HCT116 (cell line): Measurements from ENCODE around the gene GRAMD4. TPM values are rescaled to one million over a fixed set of nuclear protein-coding genes. Genes with fewer than 3 reads are reported as not detected.

Source experiments
- ATAC-seq: fragments of 200-7000 bp; cut with Tn5 transposase; 2 replicates; pipeline ENCODE4 v1.9.1; 2020; ENCODE audit warnings: mild to moderate bottlenecking, moderate library complexity
- BruUV-seq: library from RNA; stranded (reverse); fragments of 400-500 nt; replicated peaks from 2 replicates; lab custom pipeline; 2021; lab: Mats Ljungman, UMichigan
- CTCF ChIA-PET: fragments of 300-600 bp; sonication (Branson Sonifier 250); formaldehyde crosslinking; loops from one replicate; lab custom pipeline; 2021; ENCODE audit warnings: antibody characterized with exemption; lab: Charles Lee
- POLR2A ChIA-PET: fragments of 300-600, 350-600 bp; sonication (Branson Sonifier 250); formaldehyde crosslinking; loops from one replicate; lab custom pipeline; 2021; ENCODE audit warnings: antibody characterized with exemption; lab: Charles Lee
- RAD21 ChIA-PET, 2 experiments: fragments of 300-600 bp; sonication (Branson Sonifier 250); formaldehyde crosslinking; loops; one replicate each; lab custom pipeline; 2023; ENCODE audit warnings: low total read pairs in 2 of 2; ENCODE audit not compliant: uncharacterized antibody in 2 of 2, unreplicated experiment in 2 of 2, low non-redundant PET in 1 of 2; lab: Charles Lee
- DNase-seq: peaks from one replicate; pipeline ENCODE4 v3.0.0-alpha.2; 2010; ENCODE audit warnings: low read depth, low spot score
- H2AFZ ChIP-seq: fragments of 200-600 bp; shearing (Covaris generic), sonication (generic); 2 replicates; pipeline ENCODE4 v1.6.1; 2017; ENCODE audit warnings: low read depth, mixed run types, mixed read lengths, antibody characterized with exemption, low read length; ENCODE audit not compliant: poor library complexity, severe bottlenecking
- H3K27ac ChIP-seq: 2 replicates; pipeline ENCODE4 v1.5.1; 2012; ENCODE audit warnings: low read depth, low read length
- H3K27me3 ChIP-seq: fragments of 200-600 bp; sonication (generic); 2 replicates; pipeline ENCODE4 v1.6.1; 2016; ENCODE audit warnings: mixed run types, low read length, mixed read lengths; ENCODE audit not compliant: insufficient read depth
- H3K36me3 ChIP-seq, 2 experiments: fragments of 200-500 bp in 1 of 2; fragments of 200-600 bp in 1 of 2; sonication (Bioruptor generic) in 1 of 2; sonication (generic) in 1 of 2; 2 replicates each; pipeline versions ENCODE4 v1.5.1 to v1.6.1; 2014 to 2016; ENCODE audit warnings: low read length in 2 of 2, inconsistent platforms in 1 of 2, mixed read lengths in 1 of 2, mixed run types in 1 of 2; ENCODE audit not compliant: insufficient read depth in 2 of 2, control insufficient read depth in 1 of 2
- H3K4me1 ChIP-seq, 2 experiments: fragments of 200-600 bp in 1 of 2; sonication (generic) in 1 of 2; 2 replicates each; pipeline versions ENCODE4 v1.5.1 to v1.6.1; 2012 to 2017; ENCODE audit warnings: low read length in 2 of 2, inconsistent platforms in 1 of 2, mild to moderate bottlenecking in 1 of 2, mixed read lengths in 1 of 2, mixed run types in 1 of 2, moderate library complexity in 1 of 2; ENCODE audit not compliant: insufficient read depth in 2 of 2, control insufficient read depth in 1 of 2
- H3K4me2 ChIP-seq: fragments of 200-600 bp; sonication (generic); 2 replicates; pipeline ENCODE4 v1.6.1; 2017; ENCODE audit warnings: mixed run types, low read length, mixed read lengths
- H3K4me3 ChIP-seq, 2 experiments: fragments of 200-600 bp in 1 of 2; sonication (generic) in 1 of 2; replicated peaks in 1 of 2; 2 replicates each; pipeline ENCODE4 v1.5.1; 2011 to 2016; ENCODE audit warnings: low read length in 2 of 2, control low read depth in 1 of 2, low read depth in 1 of 2, mild to moderate bottlenecking in 1 of 2, mixed read lengths in 1 of 2, mixed run types in 1 of 2
- H3K79me2 ChIP-seq: fragments of 200-600 bp; sonication (generic); 2 replicates; pipeline ENCODE4 v1.6.1; 2017; ENCODE audit warnings: mild to moderate bottlenecking, mixed run types, low read length, moderate library complexity, mixed read lengths; ENCODE audit not compliant: insufficient read depth
- H3K9ac ChIP-seq: fragments of 200-600 bp; sonication (generic); 2 replicates; pipeline ENCODE4 v1.6.1; 2016; ENCODE audit warnings: low read length, mixed read lengths
- H3K9me2 ChIP-seq: fragments of 200-600 bp; sonication (generic), shearing (Covaris generic); 2 replicates; pipeline ENCODE4 v1.6.1; 2017; ENCODE audit warnings: mixed run types, mild to moderate bottlenecking, moderate library complexity; ENCODE audit not compliant: insufficient read depth
- H3K9me3 ChIP-seq, 2 experiments: fragments of 200-500 bp in 1 of 2; fragments of 200-600 bp in 1 of 2; sonication (Bioruptor generic) in 1 of 2; sonication (generic) in 1 of 2; 2 replicates each; pipeline ENCODE4 v1.6.1; 2014 to 2017; ENCODE audit warnings: low read length in 2 of 2, mixed read lengths in 2 of 2, inconsistent platforms in 1 of 2, low read depth in 1 of 2, mild to moderate bottlenecking in 1 of 2, mixed run types in 1 of 2, moderate library complexity in 1 of 2; ENCODE audit not compliant: control insufficient read depth in 1 of 2, insufficient read depth in 1 of 2
- H4K20me1 ChIP-seq: fragments of 200-600 bp; sonication (generic), shearing (Covaris generic); 2 replicates; pipeline ENCODE4 v1.6.1; 2017; ENCODE audit warnings: mixed run types, mild to moderate bottlenecking, moderate library complexity; ENCODE audit not compliant: insufficient read depth
- ATF3 ChIP-seq: IDR thresholded peaks from 2 replicates; pipeline ENCODE4 v1.6.1; 2012
- CBX3 ChIP-seq: IDR thresholded peaks from 2 replicates; pipeline ENCODE4 v1.6.1; 2012; ENCODE audit warnings: low read depth
- CEBPB ChIP-seq: IDR thresholded peaks from 2 replicates; pipeline ENCODE4 v1.6.1; 2012; ENCODE audit warnings: low read depth
- EGR1 ChIP-seq: IDR thresholded peaks from 2 replicates; pipeline ENCODE4 v1.6.1; 2012; ENCODE audit warnings: low read depth
- EZH2 ChIP-seq: fragments of 200-600 bp; sonication (generic); IDR thresholded peaks from 2 replicates; pipeline ENCODE4 v1.6.1; 2017; ENCODE audit warnings: antibody characterized with exemption, mixed run types
- EZH2phosphoT487 ChIP-seq: fragments of 200-600 bp; IDR thresholded peaks from 2 replicates; pipeline ENCODE4 v1.6.1; 2018; ENCODE audit warnings: antibody characterized with exemption, borderline replicate concordance
- FOSL1 ChIP-seq: IDR thresholded peaks from 2 replicates; pipeline ENCODE4 v1.6.1; 2012; ENCODE audit warnings: low read depth
- JUND ChIP-seq: IDR thresholded peaks from 2 replicates; pipeline ENCODE4 v1.6.1; 2012
- MAX ChIP-seq: IDR thresholded peaks from 2 replicates; pipeline ENCODE4 v1.6.1; 2012
- POLR2A ChIP-seq: IDR thresholded peaks from 2 replicates; pipeline ENCODE4 v1.7.0; 2011; ENCODE audit warnings: borderline replicate concordance; ENCODE audit not compliant: insufficient read depth, insufficient read length; ENCODE audit errors: extremely low read depth
- REST ChIP-seq: IDR thresholded peaks from 2 replicates; pipeline ENCODE4 v1.6.1; 2012; ENCODE audit warnings: low read depth
- SIN3A ChIP-seq: IDR thresholded peaks from 2 replicates; pipeline ENCODE4 v1.6.1; 2012; ENCODE audit warnings: low read depth
- SRF ChIP-seq: IDR thresholded peaks from 2 replicates; pipeline ENCODE4 v1.6.1; 2012; ENCODE audit warnings: low read depth
- TCF7L2 ChIP-seq: IDR thresholded peaks from 2 replicates; pipeline ENCODE4 v1.7.0; 2011; ENCODE audit warnings: borderline replicate concordance, inconsistent platforms; ENCODE audit not compliant: insufficient read depth, insufficient read length; ENCODE audit errors: extremely low read depth
- YY1 ChIP-seq: IDR thresholded peaks from 2 replicates; pipeline ENCODE4 v1.6.1; 2011; ENCODE audit warnings: low read length, low read depth, moderate library complexity, mild to moderate bottlenecking; ENCODE audit not compliant: insufficient replicate concordance; ENCODE audit errors: extremely low read depth
- ZFX ChIP-seq: fragments of 450-650 bp; IDR thresholded peaks from 2 replicates; pipeline ENCODE4 v1.6.1; 2017
- intact Hi-C: fragments of 100-400 bp; cut with micrococcal nuclease; formaldehyde crosslinking; loops from 2 replicates; pipeline ENCODE4 v1.10.0; 2022
- total RNA-seq: library from RNA; stranded (reverse); gene quantifications from one replicate; pipeline ENCODE4 v1.2.1, GENCODE V29; 2021; ENCODE audit not compliant: unreplicated experiment

GRAMD4 gene
- total RNA-seq, 1 experiment from 2014 or later, result 25.8 TPM

- RAD21 ChIA-PET, result no interaction called here
- intact Hi-C loops, result no loop called here
- Histone ChIP-seq H3K9me3 (no peaks in the 10 kb centered on the region), H3K36me3 (no peaks in the 10 kb centered on the region), H3K4me2 (no peak overlapping the region), H3K27ac (no peak overlapping the region), H3K4me1 (no peaks in the 10 kb centered on the region), H2AFZ (no peak overlapping the region), H3K9me2 (no peaks in the 10 kb centered on the region), H3K4me3 (no peak overlapping the region), H3K79me2 (no peaks in the 10 kb centered on the region)
- POLR2A ChIA-PET, result no interaction called here
- no TSS peak for BruUV-seq
- TF ChIP-seq ATF3 (no peak), SIN3A (no peak), EZH2phosphoT487 (no peak), FOSL1 (no peak), CBX3 (no peak)
- TF ChIP-seq, all 23 proteins: peak for 0
- Histone ChIP-seq H4K20me1 (no peaks in the 10 kb centered on the region), H3K9ac (no peak overlapping the region), H3K27me3 (no peaks in the 10 kb centered on the region)
- CTCF ChIA-PET, result no interaction called here
- no peak for ATAC-seq
- no peak for DNase-seq
Measured at GRCh38 chr22:46678003-46678657, 57.9 kb downstream of the GRAMD4 start.

GRCh38 chr22:46678785-46679700, 58.9 kb downstream of the GRAMD4 start:
- Histone ChIP-seq H3K36me3 (no peaks in the 10 kb centered on the region), H3K9me2 (no peaks in the 10 kb centered on the region), H2AFZ (no peak overlapping the region), H3K79me2 (no peaks in the 10 kb centered on the region), H3K9ac (no peak overlapping the region), H3K4me2 (no peak overlapping the region), H3K4me3 (no peak overlapping the region), H3K27ac (no peak overlapping the region), H3K27me3 (no peaks in the 10 kb centered on the region), H3K4me1 (no peaks in the 10 kb centered on the region), H3K9me3 (no peaks in the 10 kb centered on the region), H4K20me1 (no peaks in the 10 kb centered on the region)
- POLR2A ChIA-PET, result no interaction called here
- CTCF ChIA-PET, result no interaction called here
- RAD21 ChIA-PET, result no interaction called here
- BruUV-seq, result no TSS peak
- ATAC-seq (no peak), DNase-seq (no peak)
- intact Hi-C loops, result no loop called here
- TF ChIP-seq CEBPB, result no peak
- TF ChIP-seq ZFX, result no peak
- no peak for TF ChIP-seq SIN3A
- TF ChIP-seq TCF7L2, result no peak
- no peak for TF ChIP-seq ATF3
- TF ChIP-seq FOSL1, result no peak
- TF ChIP-seq EZH2, result no peak
- TF ChIP-seq YY1, result no peak
- TF ChIP-seq EGR1, result no peak
- TF ChIP-seq JUND, result no peak
- TF ChIP-seq MAX, result no peak
- TF ChIP-seq CBX3, result no peak
- TF ChIP-seq POLR2A, result no peak
- no peak for TF ChIP-seq REST
- TF ChIP-seq SRF, result no peak
